Measurements from ENCODE around the gene HELZ2. TPM values are rescaled to one million over a fixed set of nuclear protein-coding genes. Genes with fewer than 3 reads are reported as not detected.
A peak's percentile ranks its signal among the peaks of the same experiment; 100 is the strongest.

HELZ2 gene
- total and polyA plus RNA-seq, 5 donors from 2014 or later: 5.8 to 124 (median 7.2) TPM

DNA sequence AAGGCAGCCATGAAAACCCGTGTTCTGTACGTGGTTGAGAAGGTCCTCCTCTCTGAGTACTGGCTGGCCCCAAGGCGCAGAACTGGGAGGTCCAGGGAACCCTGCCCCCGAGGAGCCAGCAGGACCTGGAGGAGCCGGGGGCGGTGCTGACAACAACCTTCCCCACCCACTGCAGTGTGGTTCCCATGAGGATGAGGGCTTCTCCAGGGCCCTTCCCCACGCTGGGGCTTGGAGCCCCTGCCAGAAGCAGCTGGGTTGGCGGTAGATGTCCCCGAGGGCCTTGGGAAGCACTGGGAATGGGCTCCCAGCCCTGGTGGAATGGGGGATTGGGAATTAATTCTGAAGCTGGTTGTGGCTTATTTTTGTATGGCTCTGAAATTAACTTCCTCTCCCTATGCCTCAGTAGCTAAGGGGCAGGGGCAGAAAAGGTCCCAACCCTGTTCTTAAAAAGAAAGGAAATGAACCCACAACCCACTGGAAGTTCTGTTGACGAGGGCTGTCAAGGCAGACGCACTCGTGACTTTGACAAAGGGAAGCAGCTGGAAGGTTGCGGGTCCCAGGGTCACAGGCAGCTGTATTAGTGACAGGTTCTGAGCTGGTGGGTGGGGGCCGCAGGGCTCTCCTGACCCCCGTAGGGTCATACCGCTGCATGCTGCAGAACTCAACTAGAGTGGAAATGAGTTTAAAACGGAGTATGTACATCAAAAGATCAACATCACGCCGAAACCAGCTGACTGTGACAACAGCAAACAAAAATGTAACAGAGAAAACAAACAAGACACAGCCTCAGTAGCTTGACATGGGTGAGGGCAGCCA, 13.9 kb upstream of the HELZ2 start:
- H3K27ac ChIP-seq (ENCODE audit: insufficient read depth, low read length, poor library complexity, severe bottlenecking): no peak overlapping the region

DNA sequence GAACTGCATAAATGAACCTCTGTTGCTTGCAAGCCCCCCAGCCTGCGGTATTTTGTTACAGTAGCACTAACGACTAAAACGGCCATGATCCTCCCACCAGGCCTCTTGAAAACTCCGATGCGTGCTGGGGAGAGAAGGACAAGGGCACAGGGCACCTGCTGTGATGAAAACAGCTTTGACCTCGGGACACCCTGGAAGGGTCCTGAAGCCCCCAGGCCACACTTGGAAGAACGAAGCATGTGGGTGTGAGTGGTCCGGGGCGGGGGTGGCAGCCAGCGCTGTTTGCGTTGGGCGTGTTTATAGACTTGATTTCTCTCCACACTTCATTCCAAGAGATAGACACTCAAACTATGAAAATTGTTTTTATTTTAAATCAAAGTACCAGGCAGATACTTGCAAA, 13.2 kb upstream of the HELZ2 start:
- H3K27me3 ChIP-seq (ENCODE audit: control insufficient read depth, insufficient read depth, low read length): no peaks in the 10 kb centered on the region
- Mint-ChIP-seq H3K36me3 (peaks cover 9% of the 10 kb centered on the region), H3K27ac (peak overlapping the region in 1 of 3 donors; percentile 62), H3K4me3 (no peak overlapping the region), H3K4me1 (peaks cover 0 to 14% (median 5%) of the 10 kb centered on the region in 4 donors), H3K27me3 (no peaks in the 10 kb centered on the region), H3K9me3 (no peaks in the 10 kb centered on the region)
- DNase-seq (no peak), ATAC-seq (ENCODE audit: low read depth in 2 of 2) (no peak)
- no peak overlapping the region for H3K4me3 ChIP-seq (ENCODE audit: low read depth, low read length)
- peaks cover 20% of the 10 kb centered on the region for H3K36me3 ChIP-seq (ENCODE audit: control insufficient read depth, insufficient read depth, low read length)
- H3K27ac ChIP-seq (ENCODE audit: insufficient read depth, low read length, poor library complexity, severe bottlenecking): no peak overlapping the region
- H3K9me3 ChIP-seq (ENCODE audit: control insufficient read depth in 2 of 2, low read length in 2 of 2): no peaks in the 10 kb centered on the region
- no peaks in the 10 kb centered on the region for H3K4me1 ChIP-seq (ENCODE audit: control insufficient read depth, insufficient read depth, low read length, poor library complexity, severe bottlenecking)

More for the DNA sequence above, 13.9 kb upstream of the HELZ2 start:
- Mint-ChIP-seq H3K36me3 (peaks cover 10% of the 10 kb centered on the region), H3K27me3 (no peaks in the 10 kb centered on the region), H3K9me3 (no peaks in the 10 kb centered on the region), H3K4me1 (peaks cover 0 to 14% (median 5%) of the 10 kb centered on the region in 4 donors), H3K4me3 (no peak overlapping the region), H3K27ac (peak overlapping the region in 2 of 3 donors; percentile 41 to 74)
- ATAC-seq (ENCODE audit: low read depth in 2 of 2) (no peak), DNase-seq (no peak)
- Histone ChIP-seq H3K9me3 (ENCODE audit: control insufficient read depth in 2 of 2, low read length in 2 of 2) (no peaks in the 10 kb centered on the region), H3K4me1 (ENCODE audit: control insufficient read depth, insufficient read depth, low read length, poor library complexity, severe bottlenecking) (no peaks in the 10 kb centered on the region), H3K27me3 (ENCODE audit: control insufficient read depth, insufficient read depth, low read length) (no peaks in the 10 kb centered on the region), H3K4me3 (ENCODE audit: low read depth, low read length) (no peak overlapping the region), H3K36me3 (ENCODE audit: control insufficient read depth, insufficient read depth, low read length) (peaks cover 24% of the 10 kb centered on the region)

DNA sequence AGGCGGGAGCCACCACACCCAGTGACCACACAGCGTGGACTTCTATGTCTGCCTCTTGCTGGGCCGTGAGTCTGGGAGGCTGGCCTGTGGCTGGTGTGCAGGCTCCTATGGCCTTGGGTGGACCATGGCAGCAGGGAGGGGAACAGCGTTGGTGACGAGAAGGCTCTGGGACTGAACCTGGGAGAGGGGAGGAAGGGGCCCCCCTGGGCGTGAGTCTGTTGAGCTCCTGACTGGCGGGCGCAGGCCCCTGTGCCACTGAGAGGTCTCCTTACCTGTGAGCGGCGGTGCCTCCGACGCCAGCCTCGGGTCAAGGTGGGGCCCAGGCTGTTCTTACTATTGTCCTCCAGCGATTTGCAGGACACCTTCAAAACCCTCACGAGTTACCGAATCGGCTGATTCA, 12.8 kb upstream of the HELZ2 start:
- Histone ChIP-seq H3K27me3 (ENCODE audit: control insufficient read depth, insufficient read depth, low read length) (no peaks in the 10 kb centered on the region), H3K4me1 (ENCODE audit: control insufficient read depth, insufficient read depth, low read length, poor library complexity, severe bottlenecking) (no peaks in the 10 kb centered on the region), H3K4me3 (ENCODE audit: low read depth, low read length) (no peak overlapping the region), H3K9me3 (ENCODE audit: control insufficient read depth in 2 of 2, low read length in 2 of 2) (no peaks in the 10 kb centered on the region), H3K27ac (ENCODE audit: insufficient read depth, low read length, poor library complexity, severe bottlenecking) (no peak overlapping the region), H3K36me3 (ENCODE audit: control insufficient read depth, insufficient read depth, low read length) (peaks cover 17% of the 10 kb centered on the region)
- ATAC-seq (ENCODE audit: low read depth in 2 of 2) (no peak), DNase-seq (no peak)
- H3K36me3 Mint-ChIP-seq: peaks cover 9% of the 10 kb centered on the region
- H3K4me1 Mint-ChIP-seq: peaks cover 0 to 14% (median 5%) of the 10 kb centered on the region in 4 donors
- no peak overlapping the region for H3K4me3 Mint-ChIP-seq
- H3K27me3 Mint-ChIP-seq: no peaks in the 10 kb centered on the region
- no peaks in the 10 kb centered on the region for H3K9me3 Mint-ChIP-seq
- H3K27ac Mint-ChIP-seq: peak overlapping the region in 1 of 3 donors; percentile 66

DNA sequence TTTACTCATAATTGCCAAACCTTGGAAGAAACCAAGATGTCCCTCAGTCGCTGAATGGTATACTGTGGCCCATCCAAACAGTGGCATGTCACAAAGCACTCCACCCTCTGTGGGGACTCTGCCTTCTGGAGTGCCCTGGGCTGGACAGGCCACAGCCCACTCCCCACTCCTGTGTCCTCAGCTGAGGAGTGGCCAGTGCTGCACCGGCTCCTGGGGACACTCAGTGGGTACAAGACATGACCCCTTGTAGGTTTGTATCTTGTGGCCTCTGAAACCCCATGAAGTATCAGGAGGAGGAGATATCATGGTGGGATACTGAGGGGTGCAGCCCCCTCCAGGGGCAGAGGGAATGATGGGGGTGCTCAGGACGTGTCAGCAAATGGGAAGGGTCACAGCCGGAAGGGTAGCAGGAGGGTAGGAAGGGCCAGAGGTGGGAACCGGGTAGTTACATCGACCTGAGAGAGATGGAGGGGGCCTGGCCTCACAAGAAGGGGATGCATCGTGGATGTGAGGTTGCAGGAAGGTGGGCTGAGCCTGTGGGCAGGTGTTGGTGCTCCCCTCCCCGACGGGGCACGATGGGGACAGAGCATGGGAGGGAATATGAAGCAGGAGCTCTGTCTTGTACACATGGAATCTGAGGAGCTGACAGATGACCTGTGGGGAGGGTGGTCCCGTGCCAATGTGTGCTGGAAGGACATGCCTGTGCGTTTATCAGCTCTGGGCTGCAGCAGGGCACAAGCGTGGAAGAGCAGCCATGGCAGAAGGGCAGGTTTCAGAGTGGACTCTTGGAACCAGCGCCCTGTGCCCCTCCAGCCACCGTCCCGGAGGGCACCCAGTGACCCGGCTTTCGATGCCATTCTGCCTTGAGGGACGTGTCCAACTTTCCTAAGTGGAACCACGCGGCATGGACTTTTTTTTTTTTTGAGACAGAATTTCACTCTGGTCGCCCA, 11.9 kb upstream of the HELZ2 start:
- ATAC-seq (ENCODE audit: low read depth in 2 of 2) (no peak), DNase-seq (no peak)
- H3K36me3 Mint-ChIP-seq: peaks cover 5% of the 10 kb centered on the region
- Histone ChIP-seq H3K36me3 (ENCODE audit: control insufficient read depth, insufficient read depth, low read length) (peaks cover 9% of the 10 kb centered on the region), H3K4me3 (ENCODE audit: low read depth, low read length) (no peak overlapping the region), H3K4me1 (ENCODE audit: control insufficient read depth, insufficient read depth, low read length, poor library complexity, severe bottlenecking) (peaks cover 3% of the 10 kb centered on the region), H3K27ac (ENCODE audit: insufficient read depth, low read length, poor library complexity, severe bottlenecking) (no peak overlapping the region), H3K9me3 (ENCODE audit: control insufficient read depth in 2 of 2, low read length in 2 of 2) (no peaks in the 10 kb centered on the region), H3K27me3 (ENCODE audit: control insufficient read depth, insufficient read depth, low read length) (no peaks in the 10 kb centered on the region)
- no peak overlapping the region for H3K4me3 Mint-ChIP-seq
- H3K4me1 Mint-ChIP-seq: peaks cover 0 to 11% (median 3%) of the 10 kb centered on the region in 4 donors
- H3K27me3 Mint-ChIP-seq: peaks cover 1% of the 10 kb centered on the region
- H3K27ac Mint-ChIP-seq: peak overlapping the region in 1 of 3 donors; percentile 95
- no peaks in the 10 kb centered on the region for H3K9me3 Mint-ChIP-seq

DNA sequence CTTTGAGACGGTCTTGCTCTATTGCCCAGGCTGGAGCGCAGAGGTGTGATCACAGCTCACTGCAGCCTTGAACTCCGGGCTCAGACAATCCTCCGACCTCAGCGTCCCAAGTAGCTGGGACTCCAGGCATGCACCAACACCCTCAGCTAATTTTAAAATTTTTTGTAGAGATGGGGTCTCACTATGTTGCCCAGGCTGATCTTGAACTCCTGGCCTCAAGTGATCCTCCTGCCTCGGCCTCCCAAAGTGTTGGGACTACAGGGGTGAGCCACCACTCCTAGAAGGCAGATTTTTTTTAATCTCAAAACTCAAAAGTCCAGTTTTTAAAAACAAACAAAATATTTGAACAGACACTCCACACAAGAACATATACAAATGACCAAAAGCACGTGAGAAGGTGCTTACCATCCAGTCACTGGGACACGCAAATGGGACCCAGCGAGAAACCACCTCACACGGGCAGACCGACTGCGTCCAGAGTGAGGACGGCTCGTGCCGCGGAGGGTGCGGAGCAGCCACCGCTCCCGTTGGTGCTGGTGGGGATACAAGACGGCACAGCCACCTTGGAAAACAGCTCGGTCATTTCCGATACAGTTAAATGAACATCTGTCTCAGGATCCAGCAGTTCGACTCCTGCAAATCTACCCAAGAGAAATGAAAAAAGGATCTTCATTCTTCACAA, 8.5 kb upstream of the HELZ2 start:
- Histone ChIP-seq H3K4me1 (ENCODE audit: control insufficient read depth, insufficient read depth, low read length, poor library complexity, severe bottlenecking) (peaks cover 4% of the 10 kb centered on the region), H3K9me3 (ENCODE audit: control insufficient read depth in 2 of 2, low read length in 2 of 2) (no peaks in the 10 kb centered on the region), H3K36me3 (ENCODE audit: control insufficient read depth, insufficient read depth, low read length) (no peaks in the 10 kb centered on the region), H3K4me3 (ENCODE audit: low read depth, low read length) (no peak overlapping the region), H3K27ac (ENCODE audit: insufficient read depth, low read length, poor library complexity, severe bottlenecking) (no peak overlapping the region), H3K27me3 (ENCODE audit: control insufficient read depth, insufficient read depth, low read length) (no peaks in the 10 kb centered on the region)
- Mint-ChIP-seq H3K4me3 (no peak overlapping the region), H3K27ac (no peak overlapping the region), H3K36me3 (no peaks in the 10 kb centered on the region), H3K4me1 (peaks cover 0 to 12% (median 1%) of the 10 kb centered on the region in 4 donors), H3K27me3 (peaks cover 10% of the 10 kb centered on the region), H3K9me3 (no peaks in the 10 kb centered on the region)
- ATAC-seq (ENCODE audit: low read depth in 2 of 2) (no peak), DNase-seq (no peak)

DNA sequence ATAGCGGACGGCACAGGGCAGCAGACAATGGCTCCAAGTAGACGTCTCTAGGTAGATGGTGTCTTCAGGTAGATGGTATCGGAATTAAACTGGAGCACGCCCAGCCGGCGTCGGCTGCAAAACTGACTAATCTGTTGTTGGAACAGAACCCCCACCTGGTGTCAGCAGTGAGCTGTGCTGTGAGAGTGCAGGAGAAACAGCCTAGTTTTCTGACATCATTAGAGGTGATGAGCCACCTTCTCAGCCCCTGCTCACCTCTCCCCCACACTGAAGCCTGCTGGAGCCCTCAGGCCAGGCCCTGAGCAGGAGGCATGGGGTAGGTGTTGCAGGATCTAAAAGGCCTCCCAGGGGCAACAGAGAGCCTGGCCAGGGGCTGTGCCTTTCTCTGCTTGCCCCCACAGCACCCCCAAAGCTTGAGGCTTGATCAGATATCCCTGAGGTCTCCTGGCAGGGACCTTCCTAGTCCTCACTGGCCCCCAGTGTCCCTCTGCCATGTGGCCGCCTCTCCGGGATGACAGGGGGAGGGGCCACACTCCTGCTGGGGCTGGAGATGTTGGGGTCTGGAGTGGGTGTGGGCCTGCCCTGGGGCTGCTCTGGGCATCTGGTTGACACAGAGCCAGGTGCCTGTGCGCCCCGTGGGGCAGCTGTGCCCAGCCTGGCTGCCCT, 6.9 kb upstream of the HELZ2 start:
- Histone ChIP-seq H3K27me3 (ENCODE audit: control insufficient read depth, insufficient read depth, low read length) (no peaks in the 10 kb centered on the region), H3K4me3 (ENCODE audit: low read depth, low read length) (no peak overlapping the region), H3K4me1 (ENCODE audit: control insufficient read depth, insufficient read depth, low read length, poor library complexity, severe bottlenecking) (peaks cover 4% of the 10 kb centered on the region), H3K9me3 (ENCODE audit: control insufficient read depth in 2 of 2, low read length in 2 of 2) (no peaks in the 10 kb centered on the region), H3K27ac (ENCODE audit: insufficient read depth, low read length, poor library complexity, severe bottlenecking) (no peak overlapping the region), H3K36me3 (ENCODE audit: control insufficient read depth, insufficient read depth, low read length) (no peaks in the 10 kb centered on the region)
- Mint-ChIP-seq H3K9me3 (peaks cover 0 to 2% (median 0%) of the 10 kb centered on the region in 7 donors), H3K4me3 (peak overlapping the region in 1 of 4 donors; percentile 18), H3K4me1 (peaks cover 0 to 10% (median 4%) of the 10 kb centered on the region in 4 donors), H3K27ac (no peak overlapping the region), H3K27me3 (peaks cover 10% of the 10 kb centered on the region), H3K36me3 (no peaks in the 10 kb centered on the region)
- ATAC-seq (ENCODE audit: low read depth in 2 of 2) (peak; percentile 91 to 94), DNase-seq (peak; percentile 51 to 77 (median 76))

Measured in CD4-positive, CD25-positive, alpha-beta regulatory T cell (primary cell).